HepG2 (cell line): ENCODE measurements around the gene RALB. TPM values are rescaled to one million over a fixed set of nuclear protein-coding genes. Genes with fewer than 3 reads are reported as not detected.

Source experiments
- AGO1 ChIP-seq: fragments of 200-400 bp; formaldehyde crosslinking; IDR thresholded peaks from 2 replicates; pipeline ENCODE4 v1.6.1; 2017; ENCODE audit warnings: mild to moderate bottlenecking, low read depth, low read length, moderate library complexity; ENCODE audit not compliant: poor library complexity, severe bottlenecking
- JDP2 ChIP-seq: sonication (generic); formaldehyde crosslinking; IDR thresholded peaks from 2 replicates; pipeline ENCODE4 v1.8.1; 2022; ENCODE audit warnings: missing genetic modification reagents, borderline replicate concordance
- NCOA5 ChIP-seq: sonication (generic); formaldehyde crosslinking; IDR thresholded peaks from 2 replicates; pipeline ENCODE4 v1.4.0; 2020; ENCODE audit warnings: missing genetic modification reagents
- NCOR1 ChIP-seq: fragments of 200-600 bp; sonication (generic); IDR thresholded peaks from 2 replicates; pipeline ENCODE4 v1.7.0; 2017; ENCODE audit warnings: antibody characterized with exemption, low read length, borderline replicate concordance
- NR3C1 ChIP-seq: sonication (generic); formaldehyde crosslinking; IDR thresholded peaks from 2 replicates; pipeline ENCODE4 v1.4.0; 2020; ENCODE audit warnings: missing genetic modification reagents
- SMARCE1 ChIP-seq: fragments of 450-650 bp; IDR thresholded peaks from 2 replicates; pipeline ENCODE4 v1.6.1; 2017; ENCODE audit warnings: borderline replicate concordance
- SP2 ChIP-seq: sonication (generic); formaldehyde crosslinking; IDR thresholded peaks from 2 replicates; pipeline ENCODE4 v1.5.1; 2020; ENCODE audit warnings: mild to moderate bottlenecking, missing genetic modification reagents
- TEAD2 ChIP-seq: sonication (generic); formaldehyde crosslinking; IDR thresholded peaks from 2 replicates; pipeline ENCODE4 v1.9.0; 2021; ENCODE audit warnings: missing genetic modification reagents
- XRCC5 ChIP-seq: fragments of 200-400 bp; formaldehyde crosslinking; optimal IDR thresholded peaks from 2 replicates; pipeline ENCODE3; 2017; ENCODE audit warnings: mild to moderate bottlenecking, low read length
- ZC3H13 ChIP-seq: sonication (generic); formaldehyde crosslinking; IDR thresholded peaks from 2 replicates; pipeline ENCODE4 v1.8.1; 2023; ENCODE audit warnings: mild to moderate bottlenecking, missing genetic modification reagents, moderate library complexity
- ZC3H4 ChIP-seq: sonication (generic); formaldehyde crosslinking; IDR thresholded peaks from 2 replicates; pipeline ENCODE4 v1.4.0; 2020; ENCODE audit warnings: missing genetic modification reagents, borderline replicate concordance
- ZNF703 ChIP-seq: sonication (generic); formaldehyde crosslinking; IDR thresholded peaks from 2 replicates; pipeline ENCODE4 v1.5.1; 2020; ENCODE audit warnings: missing genetic modification reagents, mild to moderate bottlenecking, moderate library complexity, borderline replicate concordance
- ZNF780A ChIP-seq: sonication (generic); formaldehyde crosslinking; IDR thresholded peaks from 2 replicates; pipeline ENCODE4 v1.8.0; 2022; ENCODE audit warnings: mild to moderate bottlenecking, missing genetic modification reagents, moderate library complexity
- polyA plus RNA-seq, 8 experiments: library from polyadenylated mRNA; depleted of rRNA in 3 of 8; stranded (reverse) in 7 of 8; unstranded in 1 of 8; fragments of >200 nt; fragmentation: Illumina TruSeq in 4 of 8; extraction: Trizol in 4 of 8; gene quantifications; 2 replicates each; pipeline versions ENCODE4 v1.2.1 to v1.2.3, GENCODE V29; 2011 to 2016; ENCODE audit warnings: low read depth in 4 of 8, missing spikeins in 1 of 8, mixed read lengths in 1 of 8; ENCODE audit not compliant: insufficient read depth in 1 of 8
- total RNA-seq, 5 experiments: library from RNA; depleted of rRNA; stranded (reverse); fragments of >200 nt; fragmentation: Illumina TruSeq; extraction: Trizol; gene quantifications; 2 replicates each; pipeline ENCODE4 v1.2.3, GENCODE V29; 2016; ENCODE audit warnings: low read depth in 1 of 5
- TF ChIP-seq, protein P1 (sequence below): sonication (generic); formaldehyde crosslinking; IDR thresholded peaks from 2 replicates; pipeline ENCODE4 v1.5.1; 2020; ENCODE audit warnings: missing genetic modification reagents, mild to moderate bottlenecking, borderline replicate concordance
- TF ChIP-seq, protein P2 (sequence below): sonication (generic); formaldehyde crosslinking; IDR thresholded peaks from 2 replicates; pipeline ENCODE4 v1.8.0; 2022; ENCODE audit warnings: missing genetic modification reagents, mild to moderate bottlenecking, borderline replicate concordance
- TF ChIP-seq, protein P3 (sequence below): sonication (generic); formaldehyde crosslinking; IDR thresholded peaks from 2 replicates; pipeline ENCODE4 v1.4.0; 2020; ENCODE audit warnings: mild to moderate bottlenecking, missing genetic modification reagents, borderline replicate concordance
- TF ChIP-seq, protein P4 (sequence below): sonication (generic); formaldehyde crosslinking; IDR thresholded peaks from 2 replicates; pipeline ENCODE4 v1.8.1; 2023; ENCODE audit warnings: mild to moderate bottlenecking, missing genetic modification reagents

RALB gene
- total and polyA plus RNA-seq, 2 of the 13 experiments (the other 11 are each of a cell fraction or from before 2014, with no cell fraction given): 37.8 to 43.2 TPM

DNA sequence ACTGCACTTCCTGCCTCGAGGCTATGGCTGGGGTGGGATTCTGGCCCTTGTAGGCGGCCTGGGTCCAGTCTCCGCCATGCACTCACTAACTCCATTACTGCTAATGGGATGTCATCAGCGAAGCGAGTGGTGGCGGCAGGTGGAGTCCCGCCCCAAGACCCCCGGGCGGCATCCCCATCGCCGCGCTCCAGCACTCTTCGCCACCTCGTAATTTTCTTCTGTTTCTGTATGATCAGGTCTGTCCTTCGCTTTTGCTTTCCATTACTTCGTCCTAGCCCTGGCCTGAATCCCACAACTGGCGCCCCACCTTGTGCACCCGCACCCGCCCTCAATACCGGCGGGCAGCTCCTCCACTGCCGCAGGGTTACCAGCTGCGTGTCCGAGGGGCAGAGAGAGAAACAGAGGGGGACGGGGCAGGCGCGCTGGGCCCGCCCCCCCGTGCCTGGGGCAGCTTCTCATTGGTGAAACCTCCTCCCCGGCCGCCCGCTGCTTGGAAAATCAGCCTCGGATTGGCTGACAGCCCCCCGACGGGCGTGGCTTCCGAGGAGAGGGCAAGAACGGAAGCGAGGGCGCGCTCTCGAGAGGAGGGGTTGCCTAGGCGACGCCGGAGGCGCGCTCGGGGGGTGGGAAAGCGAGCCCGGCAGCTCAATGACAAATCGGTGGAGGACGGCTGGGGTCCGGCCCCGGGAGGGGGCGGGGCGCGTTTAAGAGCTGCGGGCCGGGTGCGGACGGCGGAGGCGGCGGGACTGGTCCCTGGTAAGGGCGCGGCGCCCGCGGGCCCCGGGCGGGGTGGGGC is at the start of gene RALB (continued):
- TF ChIP-seq, protein P1, sequence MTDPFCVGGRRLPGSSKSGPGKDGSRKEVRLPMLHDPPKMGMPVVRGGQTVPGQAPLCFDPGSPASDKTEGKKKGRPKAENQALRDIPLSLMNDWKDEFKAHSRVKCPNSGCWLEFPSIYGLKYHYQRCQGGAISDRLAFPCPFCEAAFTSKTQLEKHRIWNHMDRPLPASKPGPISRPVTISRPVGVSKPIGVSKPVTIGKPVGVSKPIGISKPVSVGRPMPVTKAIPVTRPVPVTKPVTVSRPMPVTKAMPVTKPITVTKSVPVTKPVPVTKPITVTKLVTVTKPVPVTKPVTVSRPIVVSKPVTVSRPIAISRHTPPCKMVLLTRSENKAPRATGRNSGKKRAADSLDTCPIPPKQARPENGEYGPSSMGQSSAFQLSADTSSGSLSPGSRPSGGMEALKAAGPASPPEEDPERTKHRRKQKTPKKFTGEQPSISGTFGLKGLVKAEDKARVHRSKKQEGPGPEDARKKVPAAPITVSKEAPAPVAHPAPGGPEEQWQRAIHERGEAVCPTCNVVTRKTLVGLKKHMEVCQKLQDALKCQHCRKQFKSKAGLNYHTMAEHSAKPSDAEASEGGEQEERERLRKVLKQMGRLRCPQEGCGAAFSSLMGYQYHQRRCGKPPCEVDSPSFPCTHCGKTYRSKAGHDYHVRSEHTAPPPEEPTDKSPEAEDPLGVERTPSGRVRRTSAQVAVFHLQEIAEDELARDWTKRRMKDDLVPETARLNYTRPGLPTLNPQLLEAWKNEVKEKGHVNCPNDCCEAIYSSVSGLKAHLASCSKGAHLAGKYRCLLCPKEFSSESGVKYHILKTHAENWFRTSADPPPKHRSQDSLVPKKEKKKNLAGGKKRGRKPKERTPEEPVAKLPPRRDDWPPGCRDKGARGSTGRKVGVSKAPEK (CRISPR knock-in tag): no peak
- TF ChIP-seq, protein P2, sequence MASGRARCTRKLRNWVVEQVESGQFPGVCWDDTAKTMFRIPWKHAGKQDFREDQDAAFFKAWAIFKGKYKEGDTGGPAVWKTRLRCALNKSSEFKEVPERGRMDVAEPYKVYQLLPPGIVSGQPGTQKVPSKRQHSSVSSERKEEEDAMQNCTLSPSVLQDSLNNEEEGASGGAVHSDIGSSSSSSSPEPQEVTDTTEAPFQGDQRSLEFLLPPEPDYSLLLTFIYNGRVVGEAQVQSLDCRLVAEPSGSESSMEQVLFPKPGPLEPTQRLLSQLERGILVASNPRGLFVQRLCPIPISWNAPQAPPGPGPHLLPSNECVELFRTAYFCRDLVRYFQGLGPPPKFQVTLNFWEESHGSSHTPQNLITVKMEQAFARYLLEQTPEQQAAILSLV: peak; percentile 16; the same call in 1 of the 2 replicates
- TF ChIP-seq TEAD2 (CRISPR knock-in tag) (peak; percentile 36; the same call in 1 of the 2 replicates), NR3C1 (CRISPR knock-in tag) (no peak), NCOR1 (no peak; the same call in 1 of the 2 replicates), AGO1 (peak; percentile 17), NCOA5 (CRISPR knock-in tag) (no peak), ZC3H4 (no peak), XRCC5 (peak; percentile 55), JDP2 (no peak), ZNF780A (CRISPR knock-in tag) (no peak), SMARCE1 (no peak), ZC3H13 (no peak), SP2 (CRISPR knock-in tag) (peak; percentile 95), ZNF703 (CRISPR knock-in tag) (no peak)
- TF ChIP-seq, protein P3, sequence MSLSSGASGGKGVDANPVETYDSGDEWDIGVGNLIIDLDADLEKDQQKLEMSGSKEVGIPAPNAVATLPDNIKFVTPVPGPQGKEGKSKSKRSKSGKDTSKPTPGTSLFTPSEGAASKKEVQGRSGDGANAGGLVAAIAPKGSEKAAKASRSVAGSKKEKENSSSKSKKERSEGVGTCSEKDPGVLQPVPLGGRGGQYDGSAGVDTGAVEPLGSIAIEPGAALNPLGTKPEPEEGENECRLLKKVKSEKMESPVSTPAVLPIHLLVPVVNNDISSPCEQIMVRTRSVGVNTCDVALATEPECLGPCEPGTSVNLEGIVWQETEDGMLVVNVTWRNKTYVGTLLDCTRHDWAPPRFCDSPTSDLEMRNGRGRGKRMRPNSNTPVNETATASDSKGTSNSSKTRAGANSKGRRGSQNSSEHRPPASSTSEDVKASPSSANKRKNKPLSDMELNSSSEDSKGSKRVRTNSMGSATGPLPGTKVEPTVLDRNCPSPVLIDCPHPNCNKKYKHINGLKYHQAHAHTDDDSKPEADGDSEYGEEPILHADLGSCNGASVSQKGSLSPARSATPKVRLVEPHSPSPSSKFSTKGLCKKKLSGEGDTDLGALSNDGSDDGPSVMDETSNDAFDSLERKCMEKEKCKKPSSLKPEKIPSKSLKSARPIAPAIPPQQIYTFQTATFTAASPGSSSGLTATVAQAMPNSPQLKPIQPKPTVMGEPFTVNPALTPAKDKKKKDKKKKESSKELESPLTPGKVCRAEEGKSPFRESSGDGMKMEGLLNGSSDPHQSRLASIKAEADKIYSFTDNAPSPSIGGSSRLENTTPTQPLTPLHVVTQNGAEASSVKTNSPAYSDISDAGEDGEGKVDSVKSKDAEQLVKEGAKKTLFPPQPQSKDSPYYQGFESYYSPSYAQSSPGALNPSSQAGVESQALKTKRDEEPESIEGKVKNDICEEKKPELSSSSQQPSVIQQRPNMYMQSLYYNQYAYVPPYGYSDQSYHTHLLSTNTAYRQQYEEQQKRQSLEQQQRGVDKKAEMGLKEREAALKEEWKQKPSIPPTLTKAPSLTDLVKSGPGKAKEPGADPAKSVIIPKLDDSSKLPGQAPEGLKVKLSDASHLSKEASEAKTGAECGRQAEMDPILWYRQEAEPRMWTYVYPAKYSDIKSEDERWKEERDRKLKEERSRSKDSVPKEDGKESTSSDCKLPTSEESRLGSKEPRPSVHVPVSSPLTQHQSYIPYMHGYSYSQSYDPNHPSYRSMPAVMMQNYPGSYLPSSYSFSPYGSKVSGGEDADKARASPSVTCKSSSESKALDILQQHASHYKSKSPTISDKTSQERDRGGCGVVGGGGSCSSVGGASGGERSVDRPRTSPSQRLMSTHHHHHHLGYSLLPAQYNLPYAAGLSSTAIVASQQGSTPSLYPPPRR (CRISPR knock-in tag): peak; percentile 11; the same call in 1 of the 2 replicates
- TF ChIP-seq, protein P4, sequence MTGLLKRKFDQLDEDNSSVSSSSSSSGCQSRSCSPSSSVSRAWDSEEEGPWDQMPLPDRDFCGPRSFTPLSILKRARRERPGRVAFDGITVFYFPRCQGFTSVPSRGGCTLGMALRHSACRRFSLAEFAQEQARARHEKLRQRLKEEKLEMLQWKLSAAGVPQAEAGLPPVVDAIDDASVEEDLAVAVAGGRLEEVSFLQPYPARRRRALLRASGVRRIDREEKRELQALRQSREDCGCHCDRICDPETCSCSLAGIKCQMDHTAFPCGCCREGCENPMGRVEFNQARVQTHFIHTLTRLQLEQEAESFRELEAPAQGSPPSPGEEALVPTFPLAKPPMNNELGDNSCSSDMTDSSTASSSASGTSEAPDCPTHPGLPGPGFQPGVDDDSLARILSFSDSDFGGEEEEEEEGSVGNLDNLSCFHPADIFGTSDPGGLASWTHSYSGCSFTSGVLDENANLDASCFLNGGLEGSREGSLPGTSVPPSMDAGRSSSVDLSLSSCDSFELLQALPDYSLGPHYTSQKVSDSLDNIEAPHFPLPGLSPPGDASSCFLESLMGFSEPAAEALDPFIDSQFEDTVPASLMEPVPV (CRISPR knock-in tag): peak; percentile 83
